Pulmonary artery endothelial cell (primary cell): ENCODE measurements around the gene LAD1. TPM values are rescaled to one million over a fixed set of nuclear protein-coding genes. Genes with fewer than 3 reads are reported as not detected.

Source experiments
- DNase-seq: peaks from one replicate; pipeline ENCODE4 v3.0.0-alpha.2; 2011; ENCODE audit warnings: low read depth, low spot score
- total RNA-seq: library from RNA; depleted of rRNA; stranded (reverse); fragments of >200 nt; gene quantifications from 2 replicates; pipeline ENCODE4 v1.2.3, GENCODE V29; 2014

LAD1 gene
- total RNA-seq, 1 donor from 2014 or later: not detected

- no peak for DNase-seq
Observed at GRCh38 chr1:201366696-201367095, 32.4 kb downstream of the LAD1 start.

GRCh38 chr1:201365251-201365650 lies 33.9 kb downstream of the LAD1 start:
- no peak for DNase-seq

GRCh38 chr1:201364808-201365105 lies 34.4 kb downstream of the LAD1 start:
- no peak for DNase-seq

- DNase-seq: no peak
Observed at GRCh38 chr1:201363467-201363866, 35.7 kb downstream of the LAD1 start.

- no peak for DNase-seq
Observed at GRCh38 chr1:201362906-201363305, 36.2 kb downstream of the LAD1 start.

- DNase-seq: no peak
Observed at GRCh38 chr1:201361652-201362504, 37.2 kb downstream of the LAD1 start.

GRCh38 chr1:201360901-201361651 lies 38.0 kb downstream of the LAD1 start:
- no peak for DNase-seq

- no peak for DNase-seq
Observed at GRCh38 chr1:201360486-201360885, 38.6 kb downstream of the LAD1 start.

- no peak for DNase-seq
Observed at GRCh38 chr1:201359873-201360210, 39.3 kb downstream of the LAD1 start.

- no peak for DNase-seq
Observed at GRCh38 chr1:201359031-201359872, 39.9 kb downstream of the LAD1 start.

- DNase-seq: no peak
Observed at GRCh38 chr1:201358596-201358995, 40.5 kb downstream of the LAD1 start.

- no peak for DNase-seq
Observed at GRCh38 chr1:201357636-201358348, 41.3 kb downstream of the LAD1 start.

GRCh38 chr1:201357211-201357610 lies 41.9 kb downstream of the LAD1 start:
- no peak for DNase-seq

GRCh38 chr1:201356701-201357100 lies 42.4 kb downstream of the LAD1 start:
- no peak for DNase-seq

- DNase-seq: no peak
Observed at GRCh38 chr1:201356236-201356635, 42.9 kb downstream of the LAD1 start.

GRCh38 chr1:201355471-201355870 lies 43.7 kb downstream of the LAD1 start:
- DNase-seq: no peak

GRCh38 chr1:201354901-201355295 lies 44.2 kb downstream of the LAD1 start:
- DNase-seq: no peak

GRCh38 chr1:201354151-201354900 lies 44.8 kb downstream of the LAD1 start:
- DNase-seq: no peak

- DNase-seq: no peak
Observed at GRCh38 chr1:201353186-201353940, 45.8 kb downstream of the LAD1 start.

GRCh38 chr1:201351617-201352016 lies 47.5 kb downstream of the LAD1 start:
- DNase-seq: no peak
